HFFc6 (cell line): Measurements from ENCODE around the gene RUNX1. TPM values are rescaled to one million over a fixed set of nuclear protein-coding genes. Genes with fewer than 3 reads are reported as not detected.

Experiments used
- DNase-seq: peaks from one replicate; pipeline ENCODE4 v3.0.0-alpha.2; 2018
- H3K27ac Mint-ChIP-seq: 2 replicates; pipeline ENCODE4 v1.8.0; 2020; ENCODE audit warnings: mild to moderate bottlenecking, mixed read lengths
- H3K27me3 Mint-ChIP-seq: 2 replicates; pipeline ENCODE4 v1.8.0; 2021; ENCODE audit warnings: mild to moderate bottlenecking, moderate library complexity, mixed read lengths; ENCODE audit not compliant: insufficient read depth
- H3K36me3 Mint-ChIP-seq: 2 replicates; pipeline ENCODE4 v1.8.0; 2021; ENCODE audit warnings: low read depth, mixed read lengths
- H3K4me1 Mint-ChIP-seq: 2 replicates; pipeline ENCODE4 v1.8.0; 2020; ENCODE audit warnings: low read depth, mixed read lengths
- H3K4me3 Mint-ChIP-seq: 2 replicates; pipeline ENCODE4 v1.8.0; 2020; ENCODE audit warnings: mild to moderate bottlenecking, moderate library complexity, mixed read lengths
- H3K9me3 Mint-ChIP-seq: 2 replicates; pipeline ENCODE4 v1.8.0; 2020; ENCODE audit warnings: mild to moderate bottlenecking, mixed read lengths
- CTCF ChIP-seq: fragments of 200-600 bp; sonication (generic); IDR thresholded peaks from 2 replicates; pipeline ENCODE4 v1.5.0; 2021; ENCODE audit warnings: antibody characterized with exemption, mild to moderate bottlenecking
- total RNA-seq, 6 experiments: library from RNA; stranded (reverse); fragmentation: NEBNext Ultra II Directional; extraction: Animal tissue kit (Norgen Biotek cat#: 25700); gene quantifications; 2 replicates in 1 of 6; 3 replicates in 5 of 6; pipeline ENCODE4 v1.2.3, GENCODE V29; 2021

Gene RUNX1
- total RNA-seq, 6 experiments from 2014 or later, result 57.4 to 78.9 (median 61.3) TPM

- Mint-ChIP-seq H3K4me3 (no peak overlapping the region), H3K9me3 (no peaks in the 10 kb centered on the region), H3K27me3 (no peaks in the 10 kb centered on the region), H3K27ac (no peak overlapping the region), H3K36me3 (peaks cover 20% of the 10 kb centered on the region; the same call in 1 of the 2 replicates), H3K4me1 (peaks cover 78% of the 10 kb centered on the region)
- no peak for TF ChIP-seq CTCF
- no peak for DNase-seq
Measured at GRCh38 chr21:34933609-34934335, 115.3 kb downstream of the RUNX1 start.

- H3K9me3 Mint-ChIP-seq, result no peaks in the 10 kb centered on the region
- peaks cover 75% of the 10 kb centered on the region for H3K4me1 Mint-ChIP-seq
- no peaks in the 10 kb centered on the region for H3K27me3 Mint-ChIP-seq
- H3K27ac Mint-ChIP-seq, result no peak overlapping the region
- no peak for DNase-seq
- no peak overlapping the region for H3K4me3 Mint-ChIP-seq
- no peak for TF ChIP-seq CTCF
- H3K36me3 Mint-ChIP-seq, result peaks cover 20% of the 10 kb centered on the region; the same call in 1 of the 2 replicates
Measured at GRCh38 chr21:34932233-34932632, 116.9 kb downstream of the RUNX1 start.

GRCh38 chr21:34930971-34931370 lies 118.1 kb downstream of the RUNX1 start:
- no peak for TF ChIP-seq CTCF
- peak; percentile 48 for DNase-seq
- Mint-ChIP-seq H3K4me3 (no peak overlapping the region), H3K4me1 (peaks cover 72% of the 10 kb centered on the region), H3K27ac (no peak overlapping the region; the same call in 1 of the 2 replicates), H3K36me3 (peaks cover 24% of the 10 kb centered on the region; the same call in 1 of the 2 replicates), H3K9me3 (no peaks in the 10 kb centered on the region), H3K27me3 (no peaks in the 10 kb centered on the region)

GRCh38 chr21:34928637-34929036 lies 120.5 kb downstream of the RUNX1 start:
- Mint-ChIP-seq H3K27me3 (no peaks in the 10 kb centered on the region), H3K4me1 (peaks cover 58% of the 10 kb centered on the region), H3K27ac (no peak overlapping the region), H3K9me3 (no peaks in the 10 kb centered on the region), H3K36me3 (peaks cover 30% of the 10 kb centered on the region), H3K4me3 (no peak overlapping the region)
- no peak for TF ChIP-seq CTCF
- no peak for DNase-seq

- Mint-ChIP-seq H3K4me3 (no peak overlapping the region), H3K9me3 (no peaks in the 10 kb centered on the region), H3K4me1 (peaks cover 57% of the 10 kb centered on the region), H3K36me3 (peaks cover 33% of the 10 kb centered on the region), H3K27me3 (no peaks in the 10 kb centered on the region), H3K27ac (no peak overlapping the region)
- DNase-seq, result no peak
- no peak for TF ChIP-seq CTCF
Measured at GRCh38 chr21:34927992-34928391, 121.1 kb downstream of the RUNX1 start.
